Superior temporal gyrus (tissue), 1 donor: ENCODE measurements around the gene COL12A1.

Source experiments
- DNase-seq: peaks from one replicate; pipeline ENCODE4 v3.0.0-alpha.2; 2016; ENCODE audit errors: extremely low spot score

Gene COL12A1

DNA sequence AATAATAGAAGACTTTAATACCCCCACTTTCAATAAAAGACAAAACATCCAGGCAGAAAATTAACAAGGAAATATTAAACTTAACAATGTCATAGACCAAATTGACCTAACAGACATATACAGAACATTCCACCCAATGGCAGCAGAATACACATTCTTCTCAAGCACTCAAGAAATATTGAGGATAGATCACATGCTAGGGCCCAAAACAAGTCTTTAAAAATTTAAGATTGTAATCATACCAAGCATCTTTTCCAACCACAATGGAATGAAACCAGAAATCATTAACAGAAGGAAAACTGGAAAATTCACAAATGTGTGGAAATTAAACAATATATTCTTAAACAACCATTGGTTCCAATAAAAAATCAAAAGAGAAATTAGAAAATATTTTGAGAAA, 161.0 kb downstream of the COL12A1 start:
- no peak for DNase-seq

- no peak for DNase-seq
Measured at GRCh38 chr6:75041381-75041780, 164.5 kb downstream of the COL12A1 start.
